MM.1S (cell line): ENCODE measurements around the gene UNC13B.
"Not testable (repeated sequence)": the region's sequence is repeated elsewhere in the genome, so short reads cannot be mapped to it uniquely, and the experiment has no call there.

Experiments used
- DNase-seq: peaks from one replicate; pipeline ENCODE4 v3.0.0-alpha.2; 2015
- H2AFZ ChIP-seq: fragments of 300-600 bp; sonication (generic); 2 replicates; pipeline ENCODE4 v1.6.0; 2016; ENCODE audit warnings: antibody characterized with exemption, low read length
- H3F3A ChIP-seq: fragments of 300-600 bp; sonication (generic); 2 replicates; pipeline ENCODE4 v1.6.1; 2016; ENCODE audit warnings: mild to moderate bottlenecking, antibody characterized with exemption, low read length, moderate library complexity, mixed read lengths; ENCODE audit not compliant: insufficient read depth
- H3K27ac ChIP-seq: fragments of 300-600 bp; sonication (generic); 2 replicates; pipeline ENCODE4 v1.5.1; 2016; ENCODE audit warnings: mild to moderate bottlenecking, low read length
- H3K27me3 ChIP-seq: fragments of 300-600 bp; sonication (generic); replicated peaks from 2 replicates; pipeline ENCODE4 v1.6.0; 2016; ENCODE audit warnings: low read length; ENCODE audit not compliant: insufficient read depth
- H3K36me3 ChIP-seq: fragments of 300-600 bp; sonication (generic); replicated peaks from 2 replicates; pipeline ENCODE4 v1.6.1; 2016; ENCODE audit warnings: mild to moderate bottlenecking, low read length, mixed read lengths; ENCODE audit not compliant: insufficient read depth
- H3K4me1 ChIP-seq: fragments of 300-600 bp; sonication (generic); 2 replicates; pipeline ENCODE4 v1.6.1; 2016; ENCODE audit warnings: low read length, mixed read lengths
- H3K4me2 ChIP-seq: fragments of 300-600 bp; sonication (generic); 2 replicates; pipeline ENCODE4 v1.6.0; 2016; ENCODE audit warnings: low read depth, low read length
- H3K4me3 ChIP-seq: fragments of 300-600 bp; sonication (generic); 2 replicates; pipeline ENCODE4 v1.5.1; 2016; ENCODE audit warnings: low read length, mixed read lengths
- H3K79me2 ChIP-seq: fragments of 300-600 bp; sonication (generic); 2 replicates; pipeline ENCODE4 v1.6.1; 2016; ENCODE audit warnings: mixed run types, low read length, mixed read lengths
- H3K9ac ChIP-seq: fragments of 300-600 bp; sonication (generic); 2 replicates; pipeline ENCODE4 v1.6.1; 2016; ENCODE audit warnings: low read length, mixed read lengths
- H3K9me2 ChIP-seq: fragments of 300-600 bp; sonication (generic); replicated peaks from 2 replicates; pipeline ENCODE4 v1.6.1; 2016; ENCODE audit warnings: mild to moderate bottlenecking, low read length, mixed read lengths; ENCODE audit not compliant: insufficient read depth
- H3K9me3 ChIP-seq: fragments of 300-600 bp; sonication (generic); replicated peaks from 2 replicates; pipeline ENCODE4 v1.6.1; 2016; ENCODE audit warnings: mild to moderate bottlenecking, low read length, mixed read lengths; ENCODE audit not compliant: insufficient read depth
- H4K20me1 ChIP-seq: fragments of 300-600 bp; sonication (generic); 2 replicates; pipeline ENCODE4 v1.6.1; 2016; ENCODE audit warnings: mild to moderate bottlenecking, low read length, moderate library complexity, mixed read lengths; ENCODE audit not compliant: insufficient read depth
- CTCF ChIP-seq: fragments of 300-600 bp; sonication (generic); IDR thresholded peaks from 2 replicates; pipeline ENCODE4 v1.5.1; 2016; ENCODE audit warnings: antibody characterized with exemption, low read length, mixed read lengths
- EZH2 ChIP-seq: fragments of 300-600 bp; sonication (generic); optimal IDR thresholded peaks from 2 replicates; pipeline ENCODE3; 2017; ENCODE audit warnings: low read depth, mild to moderate bottlenecking, antibody characterized with exemption, low read length, mixed read lengths
- EZH2phosphoT487 ChIP-seq: fragments of 300-600 bp; sonication (generic); IDR thresholded peaks from 2 replicates; pipeline ENCODE4 v1.6.1; 2018; ENCODE audit warnings: antibody characterized with exemption, low read length

The UNC13B gene

GRCh38 chr9:35162605-35163315 lies 951 bp downstream of the UNC13B start:
- TF ChIP-seq EZH2 (no peak), CTCF (no peak), EZH2phosphoT487 (no peak)
- no peaks in the 10 kb centered on the region for H3K9me2 ChIP-seq
- H4K20me1 ChIP-seq: no peaks in the 10 kb centered on the region
- peak; percentile 38 for DNase-seq
- peaks cover 26% of the 10 kb centered on the region for H3K4me1 ChIP-seq
- no peaks in the 10 kb centered on the region for H3K9me3 ChIP-seq
- peaks cover 44% of the 10 kb centered on the region for H3K79me2 ChIP-seq
- H3K36me3 ChIP-seq: no peaks in the 10 kb centered on the region
- H2AFZ ChIP-seq: peak overlapping the region; percentile 73
- peak overlapping the region; percentile 66 for H3K4me2 ChIP-seq
- peak overlapping the region; percentile 74 for H3K4me3 ChIP-seq
- no peaks in the 10 kb centered on the region for H3K27me3 ChIP-seq
- peak overlapping the region; percentile 54 for H3K9ac ChIP-seq
- H3K27ac ChIP-seq: peak overlapping the region; percentile 56; the same call in 1 of the 2 replicates
- peaks cover 31% of the 10 kb centered on the region for H3F3A ChIP-seq

GRCh38 chr9:35163413-35163812 lies 1.6 kb downstream of the UNC13B start:
- TF ChIP-seq EZH2phosphoT487: no peak
- TF ChIP-seq EZH2: no peak
- TF ChIP-seq CTCF: no peak
- no peak for DNase-seq
- 0 out of 2 replicates have a peak, but pooled peaks cover 2% of the 10 kb centered on the region for H3K36me3 ChIP-seq
- peak overlapping the region; percentile 74; the same call in 1 of the 2 replicates for H3K4me3 ChIP-seq
- H4K20me1 ChIP-seq: no peaks in the 10 kb centered on the region
- no peaks in the 10 kb centered on the region for H3K27me3 ChIP-seq
- H3K9ac ChIP-seq: no peak overlapping the region
- no peak overlapping the region for H3K27ac ChIP-seq
- H3K4me1 ChIP-seq: peaks cover 21% of the 10 kb centered on the region
- H3K4me2 ChIP-seq: peak overlapping the region; percentile 66
- no peaks in the 10 kb centered on the region for H3K9me2 ChIP-seq
- no peak overlapping the region for H2AFZ ChIP-seq
- peaks cover 46% of the 10 kb centered on the region for H3K79me2 ChIP-seq
- no peaks in the 10 kb centered on the region for H3K9me3 ChIP-seq
- H3F3A ChIP-seq: peaks cover 25% of the 10 kb centered on the region

GRCh38 chr9:35164711-35165110 lies 2.9 kb downstream of the UNC13B start:
- Histone ChIP-seq H4K20me1 (no peaks in the 10 kb centered on the region), H3K4me2 (no peak overlapping the region), H3K4me1 (peaks cover 12% of the 10 kb centered on the region), H3K9me3 (no peaks in the 10 kb centered on the region), H2AFZ (no peak overlapping the region), H3K4me3 (no peak overlapping the region), H3K9me2 (no peaks in the 10 kb centered on the region), H3K79me2 (peaks cover 59% of the 10 kb centered on the region), H3F3A (peaks cover 12% of the 10 kb centered on the region), H3K9ac (no peak overlapping the region), H3K27me3 (no peaks in the 10 kb centered on the region), H3K27ac (no peak overlapping the region), H3K36me3 (0 out of 2 replicates have a peak, but pooled peaks cover 2% of the 10 kb centered on the region)
- TF ChIP-seq EZH2 (no peak), CTCF (no peak), EZH2phosphoT487 (no peak)
- no peak for DNase-seq

- H3K9ac ChIP-seq, H3K27me3 ChIP-seq, H3K4me3 ChIP-seq, H3K9me2 ChIP-seq, H3K36me3 ChIP-seq, H3K9me3 ChIP-seq, H2AFZ ChIP-seq, H3K4me2 ChIP-seq, DNase-seq, H4K20me1 ChIP-seq, H3F3A ChIP-seq, H3K27ac ChIP-seq: not testable (repeated sequence)
- Histone ChIP-seq H3K4me1 (peaks cover 15% of the 10 kb centered on the region; the same call in 1 of the 2 replicates), H3K79me2 (peaks cover 72% of the 10 kb centered on the region)
Observed at GRCh38 chr9:35167429-35167828, 5.6 kb downstream of the UNC13B start.
